GM13977 (cell line): Measurements from ENCODE around the gene TSHZ2.

ENCODE experiments used
- DNase-seq: peaks from one replicate; pipeline ENCODE4 v3.0.0; 2012; ENCODE audit warnings: low spot score
- CTCF ChIP-seq: IDR thresholded peaks from 2 replicates; pipeline ENCODE4 v1.5.1; 2012; ENCODE audit warnings: mild to moderate bottlenecking, control low read depth; ENCODE audit not compliant: insufficient read depth; ENCODE audit errors: extremely low read depth, missing control alignments
- in situ Hi-C: fragments of 300-500 bp; cut with MboI; formaldehyde crosslinking; loops from one replicate; pipeline ENCODE4 v1.12.0; 2022; ENCODE audit warnings: low sequenced_read_pairs, low pct_unique_long_range_greater_than_20kb, mixed read lengths, inconsistent platforms; ENCODE audit not compliant: unreplicated experiment

Gene TSHZ2

GRCh38 chr20:53381568-53382262 lies 409.6 kb downstream of the TSHZ2 start:
- in situ Hi-C loops = no loop called here
- no peak for TF ChIP-seq CTCF
- no peak for DNase-seq

GRCh38 chr20:53382263-53382844 lies 410.2 kb downstream of the TSHZ2 start:
- no peak for DNase-seq
- no peak for TF ChIP-seq CTCF
- in situ Hi-C loops = no loop called here

GRCh38 chr20:53383916-53384315 lies 411.8 kb downstream of the TSHZ2 start:
- DNase-seq = no peak
- in situ Hi-C loops = no loop called here
- TF ChIP-seq CTCF = no peak

GRCh38 chr20:53384392-53384791 lies 412.2 kb downstream of the TSHZ2 start:
- in situ Hi-C loops = no loop called here
- TF ChIP-seq CTCF = no peak
- no peak for DNase-seq

- TF ChIP-seq CTCF = no peak
- DNase-seq = no peak
- in situ Hi-C loops = no loop called here
Measured at GRCh38 chr20:53385941-53386767, 414.0 kb downstream of the TSHZ2 start.

GRCh38 chr20:53387983-53388675 lies 416.0 kb downstream of the TSHZ2 start:
- DNase-seq = no peak
- no peak for TF ChIP-seq CTCF
- in situ Hi-C loops = no loop called here
